DOHH2 (cell line): Measurements from ENCODE around the gene FRRS1.

Experiments used
- EZH2phosphoT487 ChIP-seq: fragments of 200-600 bp; sonication (generic); IDR thresholded peaks from 2 replicates; pipeline ENCODE4 v1.6.1; 2017; ENCODE audit warnings: borderline replicate concordance, mild to moderate bottlenecking, antibody characterized with exemption, low read length, moderate library complexity, mixed read lengths
- TF ChIP-seq, protein P1 (sequence below): fragments of 200-600 bp; sonication (generic); IDR thresholded peaks from one replicate; pipeline ENCODE4 v1.5.1; 2014; ENCODE audit warnings: antibody characterized with exemption, mild to moderate bottlenecking, low read depth, low read length; ENCODE audit not compliant: poor library complexity, severe bottlenecking

DNA sequence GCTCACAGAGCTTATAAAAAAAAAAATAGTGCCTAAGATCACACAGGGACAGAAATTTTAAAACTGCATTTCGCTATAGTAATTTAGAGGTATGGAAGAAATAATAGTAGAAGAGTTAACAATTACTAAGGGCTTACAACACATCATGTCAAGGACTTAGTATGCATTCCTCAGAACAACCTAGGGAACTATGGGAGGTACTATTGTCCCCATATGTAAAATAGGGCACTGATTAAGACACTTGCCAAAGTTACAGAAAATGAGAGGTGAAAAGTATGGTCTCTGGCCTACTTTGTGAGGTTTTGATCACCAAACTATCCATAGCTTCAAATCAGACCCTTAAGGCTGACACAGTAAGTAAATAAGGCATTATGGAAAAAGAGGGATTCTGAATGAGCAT is 4.7 kb downstream of the FRRS1 start:
- TF ChIP-seq, protein P1, sequence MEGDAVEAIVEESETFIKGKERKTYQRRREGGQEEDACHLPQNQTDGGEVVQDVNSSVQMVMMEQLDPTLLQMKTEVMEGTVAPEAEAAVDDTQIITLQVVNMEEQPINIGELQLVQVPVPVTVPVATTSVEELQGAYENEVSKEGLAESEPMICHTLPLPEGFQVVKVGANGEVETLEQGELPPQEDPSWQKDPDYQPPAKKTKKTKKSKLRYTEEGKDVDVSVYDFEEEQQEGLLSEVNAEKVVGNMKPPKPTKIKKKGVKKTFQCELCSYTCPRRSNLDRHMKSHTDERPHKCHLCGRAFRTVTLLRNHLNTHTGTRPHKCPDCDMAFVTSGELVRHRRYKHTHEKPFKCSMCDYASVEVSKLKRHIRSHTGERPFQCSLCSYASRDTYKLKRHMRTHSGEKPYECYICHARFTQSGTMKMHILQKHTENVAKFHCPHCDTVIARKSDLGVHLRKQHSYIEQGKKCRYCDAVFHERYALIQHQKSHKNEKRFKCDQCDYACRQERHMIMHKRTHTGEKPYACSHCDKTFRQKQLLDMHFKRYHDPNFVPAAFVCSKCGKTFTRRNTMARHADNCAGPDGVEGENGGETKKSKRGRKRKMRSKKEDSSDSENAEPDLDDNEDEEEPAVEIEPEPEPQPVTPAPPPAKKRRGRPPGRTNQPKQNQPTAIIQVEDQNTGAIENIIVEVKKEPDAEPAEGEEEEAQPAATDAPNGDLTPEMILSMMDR, result no peak
- TF ChIP-seq EZH2phosphoT487, result no peak
